Kidney (tissue), 14 donors: ENCODE results near the gene CEBPE. TPM values are rescaled to one million over a fixed set of nuclear protein-coding genes. Genes with fewer than 3 reads are reported as not detected.

ENCODE experiments used
- DNase-seq, 5 donors: peaks; one replicate each; pipeline ENCODE4 v3.0.0-alpha.2; 2013 to 2020
- FAIRE-seq: peaks from 2 replicates; lab custom pipeline; 2012; peaks lifted over from hg19 to GRCh38; lab: Jason Lieb, UNC
- H3K27ac ChIP-seq, 2 donors: one replicate each; pipeline ENCODE4 v1.7.0; 2013; ENCODE audit warnings: low read depth in 2 of 2, low read length in 2 of 2, inconsistent platforms in 1 of 2
- H3K27me3 ChIP-seq: one replicate; pipeline ENCODE4 v1.7.1; 2013; ENCODE audit warnings: low read length, inconsistent platforms; ENCODE audit not compliant: control insufficient read depth, insufficient read depth
- H3K36me3 ChIP-seq, 3 donors: one replicate each; pipeline versions ENCODE4 v1.7.0 to v1.7.1; 2013; ENCODE audit warnings: low read length in 3 of 3, control low read depth in 1 of 3, inconsistent platforms in 1 of 3; ENCODE audit not compliant: insufficient read depth in 3 of 3, control insufficient read depth in 2 of 3
- H3K4me1 ChIP-seq, 3 donors: one replicate each; pipeline versions ENCODE4 v1.7.0 to v1.7.1; 2013; ENCODE audit warnings: low read length in 3 of 3, inconsistent platforms in 1 of 3, low read depth in 1 of 3; ENCODE audit not compliant: control insufficient read depth in 2 of 3, insufficient read depth in 2 of 3
- H3K4me3 ChIP-seq, 3 donors: one replicate each; pipeline versions ENCODE4 v1.7.0 to v1.8.1; 2013; ENCODE audit warnings: low read length in 3 of 3, control low read depth in 1 of 3, inconsistent platforms in 1 of 3
- H3K9ac ChIP-seq, 3 donors: one replicate each; pipeline versions ENCODE4 v1.7.0 to v1.7.1; 2013; ENCODE audit warnings: low read length in 3 of 3, control low read depth in 1 of 3, inconsistent platforms in 1 of 3
- H3K9me3 ChIP-seq, 3 donors: one replicate each; pipeline versions ENCODE4 v1.7.0 to v1.7.1; 2013; ENCODE audit warnings: low read length in 3 of 3, control low read depth in 1 of 3, inconsistent platforms in 1 of 3; ENCODE audit not compliant: control insufficient read depth in 2 of 3, insufficient read depth in 1 of 3
- CTCF ChIP-seq: IDR thresholded peaks from 3 replicates; pipeline ENCODE4 v1.5.1; 2012; ENCODE audit warnings: mild to moderate bottlenecking, moderate library complexity, borderline replicate concordance; ENCODE audit not compliant: insufficient read depth; ENCODE audit errors: extremely low read depth
- intact Hi-C: fragments of 100-400 bp; cut with DNase I; formaldehyde crosslinking; loops from one replicate; pipeline ENCODE4 v1.11.1; 2022
- polyA plus RNA-seq: library from polyadenylated mRNA; stranded (reverse); fragments of 350-450 nt; fragmentation: Illumina TruSeq; extraction: RNeasy Lipid Tissue Mini Kit (QIAGEN cat#74804); gene quantifications from one replicate; pipeline ENCODE4 v1.2.3, GENCODE V29; 2014; ENCODE audit warnings: low read depth, low replicate concordance; ENCODE audit not compliant: insufficient read depth
- total RNA-seq: library from RNA; stranded (reverse); fragmentation: NEBNext Ultra II Directional; extraction: Animal tissue kit (Norgen Biotek cat#: 25700); gene quantifications from one replicate; pipeline ENCODE4 v1.2.1, GENCODE V29; 2021
- donor health status: control.
- donor health status: control.
- donor health status: control.
- donor health status: control.
- donor health status: control.
- donor health status: DM: yes; HTN: yes; CAD: no.
- donor health status: Normal renal cell carcinoma (clear cell type).

CEBPE gene
- total and polyA plus RNA-seq, 2 donors from 2014 or later: not detected

GRCh38 chr14:23089498-23090253 is 29.4 kb downstream of the CEBPE start:
- TF ChIP-seq CTCF: no peak
- H3K27ac ChIP-seq: no peak overlapping the region
- peaks cover 0 to 7% (median 0%) of the 10 kb centered on the region in 3 donors for H3K4me1 ChIP-seq
- H3K9ac ChIP-seq: no peak overlapping the region
- intact Hi-C loops: no loop called here
- no peaks in the 10 kb centered on the region for H3K27me3 ChIP-seq
- no peak overlapping the region for H3K4me3 ChIP-seq
- no peaks in the 10 kb centered on the region for H3K9me3 ChIP-seq
- no peak for DNase-seq
- no peak for FAIRE-seq
- H3K36me3 ChIP-seq: peaks cover 13 to 41% (median 33%) of the 10 kb centered on the region in 3 donors

DNA sequence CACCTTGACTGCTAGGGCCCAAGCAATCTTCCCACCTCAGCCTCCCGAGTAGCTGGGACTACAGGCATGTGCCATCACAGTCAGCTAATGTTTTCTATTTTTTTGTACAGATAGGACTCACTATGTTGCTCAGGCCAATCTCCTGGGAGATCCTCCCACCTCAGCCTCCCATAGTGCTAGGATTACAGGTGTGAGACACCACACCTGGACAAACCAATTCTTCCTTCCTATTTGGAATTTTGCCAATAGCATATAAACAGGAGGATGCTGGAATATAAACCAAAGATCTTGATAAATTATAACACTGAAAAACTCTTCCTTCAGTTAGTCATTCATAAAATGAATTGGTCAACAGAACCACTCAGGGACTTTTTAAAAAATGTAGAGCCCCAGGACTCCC is 32.5 kb downstream of the CEBPE start:
- Histone ChIP-seq H3K27me3 (no peaks in the 10 kb centered on the region), H3K4me1 (no peaks in the 10 kb centered on the region), H3K9ac (no peak overlapping the region), H3K9me3 (no peaks in the 10 kb centered on the region), H3K27ac (no peak overlapping the region), H3K4me3 (no peak overlapping the region), H3K36me3 (peaks cover 14 to 46% (median 33%) of the 10 kb centered on the region in 3 donors)
- FAIRE-seq (no peak), DNase-seq (no peak)
- TF ChIP-seq CTCF: no peak
- intact Hi-C loops: no loop called here

- DNase-seq (no peak), FAIRE-seq (no peak)
- Histone ChIP-seq H3K27me3 (no peaks in the 10 kb centered on the region), H3K36me3 (peaks cover 16 to 55% (median 36%) of the 10 kb centered on the region in 3 donors), H3K9ac (no peak overlapping the region), H3K9me3 (no peaks in the 10 kb centered on the region), H3K27ac (no peak overlapping the region), H3K4me1 (no peaks in the 10 kb centered on the region), H3K4me3 (no peak overlapping the region)
- no peak for TF ChIP-seq CTCF
- intact Hi-C loops: no loop called here
Observed at GRCh38 chr14:23085458-23085857, 33.6 kb downstream of the CEBPE start.
